ENCODE results near the gene TULP4. TPM values are rescaled to one million over a fixed set of nuclear protein-coding genes. Genes with fewer than 3 reads are reported as not detected.
"Not testable (repeated sequence)": the region's sequence is repeated elsewhere in the genome, so short reads cannot be mapped to it uniquely, and the experiment has no call there.

Gene TULP4
- total RNA-seq, 1 donor from 2014 or later = 100 TPM

- H3K9me3 Mint-ChIP-seq (ENCODE audit: unreplicated experiment) = peaks cover 13% of the 10 kb centered on the region
- no peak for TF ChIP-seq CTCF (IDR thresholded peaks at IDR 0.05)
- H3K4me1 Mint-ChIP-seq (ENCODE audit: unreplicated experiment) = peaks cover 7% of the 10 kb centered on the region
- peaks cover 22% of the 10 kb centered on the region for H3K36me3 Mint-ChIP-seq (ENCODE audit: unreplicated experiment)
- no peak overlapping the region for H3K4me3 Mint-ChIP-seq (ENCODE audit: unreplicated experiment)
- no peak overlapping the region for H3K27ac Mint-ChIP-seq (ENCODE audit: unreplicated experiment)
- DNase-seq (ENCODE audit: extremely low spot score, unreplicated experiment) = no peak
- no peaks in the 10 kb centered on the region for H3K27me3 Mint-ChIP-seq (ENCODE audit: unreplicated experiment)
These were observed 32.3 kb downstream of the TULP4 start for GRCh38 chr6:158344534-158344933.

- Mint-ChIP-seq H3K9me3 (ENCODE audit: unreplicated experiment) (peaks cover 13% of the 10 kb centered on the region), H3K36me3 (ENCODE audit: unreplicated experiment) (peaks cover 20% of the 10 kb centered on the region)
- H3K27me3 Mint-ChIP-seq (ENCODE audit: unreplicated experiment); H3K4me1 Mint-ChIP-seq (ENCODE audit: unreplicated experiment); H3K27ac Mint-ChIP-seq (ENCODE audit: unreplicated experiment); DNase-seq (ENCODE audit: extremely low spot score, unreplicated experiment); H3K4me3 Mint-ChIP-seq (ENCODE audit: unreplicated experiment): not testable (repeated sequence)
These were observed 33.2 kb downstream of the TULP4 start for GRCh38 chr6:158345444-158345843.

GRCh38 chr6:158347335-158347734 is 35.1 kb downstream of the TULP4 start:
- H3K4me3 Mint-ChIP-seq (ENCODE audit: unreplicated experiment) = no peak overlapping the region
- no peak for TF ChIP-seq CTCF (IDR thresholded peaks at IDR 0.05)
- no peaks in the 10 kb centered on the region for H3K4me1 Mint-ChIP-seq (ENCODE audit: unreplicated experiment)
- H3K27ac Mint-ChIP-seq (ENCODE audit: unreplicated experiment) = no peak overlapping the region
- H3K27me3 Mint-ChIP-seq (ENCODE audit: unreplicated experiment) = no peaks in the 10 kb centered on the region
- H3K36me3 Mint-ChIP-seq (ENCODE audit: unreplicated experiment) = peaks cover 16% of the 10 kb centered on the region
- DNase-seq (ENCODE audit: extremely low spot score, unreplicated experiment) = no peak
- peaks cover 13% of the 10 kb centered on the region for H3K9me3 Mint-ChIP-seq (ENCODE audit: unreplicated experiment)

GRCh38 chr6:158348737-158349504 is 36.7 kb downstream of the TULP4 start:
- not testable (repeated sequence) for H3K27me3 Mint-ChIP-seq (ENCODE audit: unreplicated experiment); H3K4me3 Mint-ChIP-seq (ENCODE audit: unreplicated experiment); H3K27ac Mint-ChIP-seq (ENCODE audit: unreplicated experiment); DNase-seq (ENCODE audit: extremely low spot score, unreplicated experiment); H3K4me1 Mint-ChIP-seq (ENCODE audit: unreplicated experiment)
- H3K9me3 Mint-ChIP-seq (ENCODE audit: unreplicated experiment) = peaks cover 13% of the 10 kb centered on the region
- H3K36me3 Mint-ChIP-seq (ENCODE audit: unreplicated experiment) = peaks cover 16% of the 10 kb centered on the region

GRCh38 chr6:158349505-158350275 is 37.4 kb downstream of the TULP4 start:
- H3K27me3 Mint-ChIP-seq (ENCODE audit: unreplicated experiment); H3K4me3 Mint-ChIP-seq (ENCODE audit: unreplicated experiment); DNase-seq (ENCODE audit: extremely low spot score, unreplicated experiment); H3K27ac Mint-ChIP-seq (ENCODE audit: unreplicated experiment); H3K4me1 Mint-ChIP-seq (ENCODE audit: unreplicated experiment): not testable (repeated sequence)
- Mint-ChIP-seq H3K36me3 (ENCODE audit: unreplicated experiment) (peaks cover 14% of the 10 kb centered on the region), H3K9me3 (ENCODE audit: unreplicated experiment) (peaks cover 10% of the 10 kb centered on the region)

GRCh38 chr6:158350731-158351130 is 38.5 kb downstream of the TULP4 start:
- H3K4me1 Mint-ChIP-seq (ENCODE audit: unreplicated experiment) = peaks cover 13% of the 10 kb centered on the region
- H3K9me3 Mint-ChIP-seq (ENCODE audit: unreplicated experiment); H3K36me3 Mint-ChIP-seq (ENCODE audit: unreplicated experiment); H3K27me3 Mint-ChIP-seq (ENCODE audit: unreplicated experiment); H3K4me3 Mint-ChIP-seq (ENCODE audit: unreplicated experiment); DNase-seq (ENCODE audit: extremely low spot score, unreplicated experiment); H3K27ac Mint-ChIP-seq (ENCODE audit: unreplicated experiment): not testable (repeated sequence)

Measured in osteocyte (in vitro differentiated cells).